Measurements from ENCODE around the gene OBP2B. TPM values are rescaled to one million over a fixed set of nuclear protein-coding genes. Genes with fewer than 3 reads are reported as not detected.

The OBP2B gene
- polyA plus RNA-seq, 1 donor from 2014 or later = not detected

- no peaks in the 10 kb centered on the region for H3K9me3 ChIP-seq (ENCODE audit: low read length)
- no peak overlapping the region for H3K4me3 ChIP-seq (ENCODE audit: low read length)
- H3K9me2 ChIP-seq (ENCODE audit: insufficient read depth, low read length) = no peaks in the 10 kb centered on the region
- no peaks in the 10 kb centered on the region for H4K20me1 ChIP-seq (ENCODE audit: insufficient read depth)
- no peaks in the 10 kb centered on the region for H3K36me3 ChIP-seq (ENCODE audit: insufficient read depth, low read length)
- no peak overlapping the region for H3K4me2 ChIP-seq (ENCODE audit: low read length)
- H3K27ac ChIP-seq (ENCODE audit: low read length) = no peak overlapping the region
- no peaks in the 10 kb centered on the region for H3K27me3 ChIP-seq (ENCODE audit: insufficient read depth, low read depth, low read length)
- TF ChIP-seq REST (IDR thresholded peaks at IDR 0.05; ENCODE audit: borderline replicate concordance) (no peak), POLR2AphosphoS5 (IDR thresholded peaks at IDR 0.05) (no peak), EP300 (conservative IDR thresholded peaks at IDR 0.05; ENCODE audit: poor library complexity, severe bottlenecking) (no peak), TAF1 (IDR thresholded peaks at IDR 0.05; ENCODE audit: low read depth) (no peak), EZH2 (IDR thresholded peaks at IDR 0.05; ENCODE audit: borderline replicate concordance, insufficient read depth, low read length, poor library complexity, severe bottlenecking) (no peak), SMC3 (conservative IDR thresholded peaks at IDR 0.05; ENCODE audit: poor library complexity) (no peak), CTCF (IDR thresholded peaks at IDR 0.05; ENCODE audit: poor library complexity, severe bottlenecking) (no peak), RAD21 (conservative IDR thresholded peaks at IDR 0.05) (no peak), MXI1 (conservative IDR thresholded peaks at IDR 0.05; ENCODE audit: poor library complexity, severe bottlenecking) (no peak)
- no peak overlapping the region for H2AFZ ChIP-seq (ENCODE audit: low read depth, low read length)
- H3K9ac ChIP-seq (ENCODE audit: low read length) = no peak overlapping the region
- H3K79me2 ChIP-seq (replicated peaks; ENCODE audit: insufficient read depth, low read length) = no peaks in the 10 kb centered on the region
- no peaks in the 10 kb centered on the region for H3F3A ChIP-seq (ENCODE audit: insufficient read depth, low read length, poor library complexity, severe bottlenecking)
These were observed 8.4 kb downstream of the OBP2B start for GRCh38 chr9:133200631-133201030.

- H3K27me3 ChIP-seq (ENCODE audit: insufficient read depth, low read depth, low read length) = no peaks in the 10 kb centered on the region
These were observed 9.3 kb downstream of the OBP2B start for GRCh38 chr9:133199648-133200321.

More at GRCh38 chr9:133199648-133200321, 9.3 kb downstream of the OBP2B start:
- TF ChIP-seq SMC3 (conservative IDR thresholded peaks at IDR 0.05; ENCODE audit: poor library complexity) (no peak), MXI1 (conservative IDR thresholded peaks at IDR 0.05; ENCODE audit: poor library complexity, severe bottlenecking) (no peak), REST (IDR thresholded peaks at IDR 0.05; ENCODE audit: borderline replicate concordance) (no peak)
- Histone ChIP-seq H3F3A (ENCODE audit: insufficient read depth, low read length, poor library complexity, severe bottlenecking) (no peaks in the 10 kb centered on the region), H3K9me3 (ENCODE audit: low read length) (peaks cover 4% of the 10 kb centered on the region), H3K79me2 (replicated peaks; ENCODE audit: insufficient read depth, low read length) (no peaks in the 10 kb centered on the region), H2AFZ (ENCODE audit: low read depth, low read length) (no peak overlapping the region), H3K9ac (ENCODE audit: low read length) (no peak overlapping the region), H3K4me3 (ENCODE audit: low read length) (no peak overlapping the region), H3K9me2 (ENCODE audit: insufficient read depth, low read length) (no peaks in the 10 kb centered on the region), H3K4me2 (ENCODE audit: low read length) (no peak overlapping the region), H3K27ac (ENCODE audit: low read length) (no peak overlapping the region), H4K20me1 (ENCODE audit: insufficient read depth) (no peaks in the 10 kb centered on the region), H3K36me3 (ENCODE audit: insufficient read depth, low read length) (no peaks in the 10 kb centered on the region)

All from neural cell (in vitro differentiated cells).